ENCODE data around the gene ALG12. TPM values are rescaled to one million over a fixed set of nuclear protein-coding genes. Genes with fewer than 3 reads are reported as not detected.

Gene ALG12
- total RNA-seq, 1 donor from 2014 or later: 26.2 TPM

DNA sequence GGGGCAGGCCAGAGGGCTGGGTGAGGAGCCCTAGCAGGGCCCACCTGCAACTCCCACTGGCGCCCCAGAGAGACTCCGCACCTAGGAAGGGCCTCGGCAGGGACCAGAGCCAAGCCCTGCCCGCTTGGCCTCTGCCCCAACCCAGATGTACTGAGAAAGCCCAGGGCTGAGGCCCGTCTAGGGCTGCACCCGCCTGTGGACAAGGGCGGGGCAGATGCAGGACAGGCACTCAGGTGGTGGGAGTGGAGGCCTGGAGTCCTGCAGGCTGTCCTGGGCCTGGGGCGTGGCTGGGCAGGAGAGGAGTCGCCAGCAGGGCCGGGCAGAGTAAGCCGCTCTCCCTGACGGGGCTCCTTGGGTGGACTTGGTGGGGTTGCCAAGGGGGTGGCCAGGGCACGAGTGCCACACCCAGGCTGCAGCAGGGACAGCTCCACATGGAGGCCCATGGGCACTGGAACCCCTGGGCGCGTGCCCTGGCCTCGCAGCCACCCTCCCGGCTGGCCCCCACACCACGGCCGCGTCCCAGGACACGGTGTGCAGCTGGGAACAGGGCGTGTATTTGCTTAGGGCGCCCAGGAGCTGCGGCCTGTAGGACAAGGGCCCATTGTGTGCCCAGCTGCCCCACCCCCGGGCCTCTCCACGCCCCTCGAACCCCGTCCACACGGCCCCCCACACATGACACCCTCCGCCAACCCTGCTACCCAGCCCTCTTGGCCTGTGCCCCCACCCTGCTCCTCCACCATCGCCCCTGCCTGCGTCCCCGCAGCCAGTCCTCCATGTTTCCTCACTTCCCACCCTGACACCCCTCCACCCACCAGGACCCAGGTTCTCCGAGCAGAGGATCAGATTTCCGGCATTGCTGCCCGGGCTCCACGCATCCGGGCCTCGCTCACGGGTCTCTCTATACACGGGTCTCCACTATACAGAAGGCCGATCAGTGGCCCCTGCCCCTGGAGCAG lies 31.0 kb upstream of the ALG12 start:
- peaks cover 6% of the 10 kb centered on the region for H3K4me1 Mint-ChIP-seq (ENCODE audit: low read depth, unreplicated experiment)
- no peak overlapping the region for H3K4me3 ChIP-seq (ENCODE audit: insufficient read depth, low read depth, low read length)
- DNase-seq (ENCODE audit: low read depth) (no peak), FAIRE-seq (no peak)
- no peaks in the 10 kb centered on the region for H3K36me3 Mint-ChIP-seq (ENCODE audit: low read depth, unreplicated experiment)
- H2AFZ ChIP-seq (ENCODE audit: low read depth, low read length): no peak overlapping the region
- no peaks in the 10 kb centered on the region for H3K9me3 Mint-ChIP-seq (ENCODE audit: unreplicated experiment)
- H3K4me2 ChIP-seq (ENCODE audit: low read length): no peak overlapping the region
- no peaks in the 10 kb centered on the region for H3K27me3 ChIP-seq (ENCODE audit: insufficient read depth, low read length)
- no peaks in the 10 kb centered on the region for H3K79me2 ChIP-seq (ENCODE audit: insufficient read depth, low read length)
- no peak overlapping the region for H3K4me3 Mint-ChIP-seq (ENCODE audit: unreplicated experiment)
- H3K9me3 ChIP-seq (ENCODE audit: insufficient read depth, low read depth, low read length): no peaks in the 10 kb centered on the region
- no peaks in the 10 kb centered on the region for H3K36me3 ChIP-seq (ENCODE audit: insufficient read depth, low read length)
- H3K4me1 ChIP-seq (ENCODE audit: insufficient read depth, low read length): peaks cover 12% of the 10 kb centered on the region
- peaks cover 4% of the 10 kb centered on the region for H3K27me3 Mint-ChIP-seq (ENCODE audit: low read depth, unreplicated experiment)
- no peaks in the 10 kb centered on the region for H4K20me1 ChIP-seq (ENCODE audit: insufficient read depth, low read length)
- H3K27ac ChIP-seq (ENCODE audit: low read depth, low read length): no peak overlapping the region
- H3K27ac Mint-ChIP-seq (ENCODE audit: unreplicated experiment): no peak overlapping the region
- H3K9ac ChIP-seq (ENCODE audit: low read length): no peak overlapping the region
- TF ChIP-seq EZH2 (IDR thresholded peaks at IDR 0.05; ENCODE audit: insufficient read depth, low read length): no peak
- TF ChIP-seq, protein P1, sequence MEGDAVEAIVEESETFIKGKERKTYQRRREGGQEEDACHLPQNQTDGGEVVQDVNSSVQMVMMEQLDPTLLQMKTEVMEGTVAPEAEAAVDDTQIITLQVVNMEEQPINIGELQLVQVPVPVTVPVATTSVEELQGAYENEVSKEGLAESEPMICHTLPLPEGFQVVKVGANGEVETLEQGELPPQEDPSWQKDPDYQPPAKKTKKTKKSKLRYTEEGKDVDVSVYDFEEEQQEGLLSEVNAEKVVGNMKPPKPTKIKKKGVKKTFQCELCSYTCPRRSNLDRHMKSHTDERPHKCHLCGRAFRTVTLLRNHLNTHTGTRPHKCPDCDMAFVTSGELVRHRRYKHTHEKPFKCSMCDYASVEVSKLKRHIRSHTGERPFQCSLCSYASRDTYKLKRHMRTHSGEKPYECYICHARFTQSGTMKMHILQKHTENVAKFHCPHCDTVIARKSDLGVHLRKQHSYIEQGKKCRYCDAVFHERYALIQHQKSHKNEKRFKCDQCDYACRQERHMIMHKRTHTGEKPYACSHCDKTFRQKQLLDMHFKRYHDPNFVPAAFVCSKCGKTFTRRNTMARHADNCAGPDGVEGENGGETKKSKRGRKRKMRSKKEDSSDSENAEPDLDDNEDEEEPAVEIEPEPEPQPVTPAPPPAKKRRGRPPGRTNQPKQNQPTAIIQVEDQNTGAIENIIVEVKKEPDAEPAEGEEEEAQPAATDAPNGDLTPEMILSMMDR (IDR thresholded peaks at IDR 0.05; ENCODE audit: insufficient read depth, low read depth, low read length): no peak

DNA sequence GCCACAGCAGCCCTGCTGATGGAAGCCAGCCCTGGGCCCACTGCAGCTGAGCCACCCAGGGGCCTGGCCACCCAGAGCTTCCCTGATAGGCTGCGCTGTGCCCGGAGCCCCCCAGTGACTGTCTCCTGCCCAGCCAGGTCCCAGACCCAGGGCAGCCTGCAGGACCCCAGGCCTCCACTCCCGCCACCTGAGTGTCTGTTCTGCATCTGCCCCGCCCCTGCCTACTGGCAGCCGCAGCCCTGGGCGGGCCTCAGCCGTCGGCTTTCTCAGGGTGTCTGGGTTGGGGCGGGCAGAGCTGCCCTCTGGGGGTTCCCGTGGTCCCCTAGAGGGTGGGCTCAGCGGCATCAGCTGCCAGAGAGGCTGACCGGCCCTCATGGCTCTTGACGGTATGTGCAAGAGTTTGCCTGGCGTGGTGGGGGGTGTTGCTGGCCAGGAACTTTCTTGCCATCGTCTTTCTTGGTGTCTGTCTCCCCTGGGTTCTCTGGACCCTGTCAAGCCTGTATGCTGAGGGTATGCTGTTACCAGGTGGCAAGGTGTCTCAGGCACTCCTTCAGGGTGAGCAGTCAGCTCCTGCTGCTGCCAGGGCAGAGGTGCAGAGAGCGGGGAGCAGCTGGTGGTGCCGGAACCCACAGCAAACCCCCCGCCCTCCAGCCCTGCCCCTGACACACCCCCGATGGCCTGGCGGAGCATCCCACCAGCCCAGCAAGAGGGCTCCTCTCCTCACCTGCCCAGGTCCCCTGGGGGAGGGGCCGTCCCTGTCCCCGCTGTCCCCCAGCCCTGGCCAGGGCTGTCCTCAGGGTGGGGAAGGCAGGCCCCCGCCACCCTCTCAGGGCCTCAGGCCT lies 30.1 kb upstream of the ALG12 start:
- Histone ChIP-seq H3K27me3 (ENCODE audit: insufficient read depth, low read length) (no peaks in the 10 kb centered on the region), H3K36me3 (ENCODE audit: insufficient read depth, low read length) (no peaks in the 10 kb centered on the region), H2AFZ (ENCODE audit: low read depth, low read length) (no peak overlapping the region), H3K9ac (ENCODE audit: low read length) (no peak overlapping the region), H3K4me3 (ENCODE audit: insufficient read depth, low read depth, low read length) (no peak overlapping the region), H3K27ac (ENCODE audit: low read depth, low read length) (no peak overlapping the region), H3K4me2 (ENCODE audit: low read length) (no peak overlapping the region), H3K4me1 (ENCODE audit: insufficient read depth, low read length) (peaks cover 12% of the 10 kb centered on the region), H3K79me2 (ENCODE audit: insufficient read depth, low read length) (no peaks in the 10 kb centered on the region), H3K9me3 (ENCODE audit: insufficient read depth, low read depth, low read length) (no peaks in the 10 kb centered on the region), H4K20me1 (ENCODE audit: insufficient read depth, low read length) (no peaks in the 10 kb centered on the region)
- no peak overlapping the region for H3K4me3 Mint-ChIP-seq (ENCODE audit: unreplicated experiment)
- TF ChIP-seq, protein P1 (IDR thresholded peaks at IDR 0.05; ENCODE audit: insufficient read depth, low read depth, low read length): no peak
- TF ChIP-seq EZH2 (IDR thresholded peaks at IDR 0.05; ENCODE audit: insufficient read depth, low read length): no peak
- no peaks in the 10 kb centered on the region for H3K36me3 Mint-ChIP-seq (ENCODE audit: low read depth, unreplicated experiment)
- H3K9me3 Mint-ChIP-seq (ENCODE audit: unreplicated experiment): no peaks in the 10 kb centered on the region
- FAIRE-seq (no peak), DNase-seq (ENCODE audit: low read depth) (no peak)
- H3K27me3 Mint-ChIP-seq (ENCODE audit: low read depth, unreplicated experiment): peaks cover 4% of the 10 kb centered on the region
- H3K27ac Mint-ChIP-seq (ENCODE audit: unreplicated experiment): no peak overlapping the region
- H3K4me1 Mint-ChIP-seq (ENCODE audit: low read depth, unreplicated experiment): peaks cover 6% of the 10 kb centered on the region
